GM23338 (cell line): ENCODE data around the gene CD79A.

Source experiments
- CREB1 ChIP-seq: fragments of 250-450 bp; sonication (Bioruptor Pico); IDR thresholded peaks from 2 replicates; pipeline ENCODE4 v1.5.0; 2020; ENCODE audit warnings: low read depth, mild to moderate bottlenecking, moderate library complexity
- CTCF ChIP-seq, 2 experiments: fragments of 200-600 bp in 1 of 2; sonication (generic) in 1 of 2; conservative IDR thresholded peaks; 2 replicates each; pipeline versions ENCODE4 v1.5.1 to v1.6.1; 2016 to 2017; ENCODE audit warnings: antibody characterized with exemption in 2 of 2, low read depth in 2 of 2, mild to moderate bottlenecking in 2 of 2, moderate library complexity in 1 of 2
- EZH2 ChIP-seq: fragments of 200-600 bp; sonication (generic); IDR thresholded peaks from one replicate; pipeline ENCODE4 v1.8.0; 2017; ENCODE audit warnings: antibody characterized with exemption, mild to moderate bottlenecking, low read depth; ENCODE audit not compliant: unreplicated experiment
- EZH2phosphoT487 ChIP-seq: fragments of 200-600 bp; sonication (generic); IDR thresholded peaks from one replicate; pipeline ENCODE4 v1.8.1; 2018; ENCODE audit warnings: antibody characterized with exemption; ENCODE audit not compliant: unreplicated experiment
- JUNB ChIP-seq: IDR thresholded peaks from one replicate; pipeline ENCODE4 v1.6.1; 2016; ENCODE audit warnings: antibody characterized with exemption; ENCODE audit not compliant: unreplicated experiment
- POLR2AphosphoS5 ChIP-seq: IDR thresholded peaks from 2 replicates; pipeline ENCODE4 v1.6.1; 2016; ENCODE audit warnings: antibody characterized with exemption, low read depth
- REST ChIP-seq: IDR thresholded peaks from one replicate; pipeline ENCODE4 v1.6.1; 2018; ENCODE audit warnings: antibody characterized with exemption; ENCODE audit not compliant: unreplicated experiment
- TF ChIP-seq, protein P1 (sequence below): IDR thresholded peaks from 2 replicates; pipeline ENCODE4 v1.6.1; 2016; ENCODE audit warnings: antibody characterized with exemption

DNA sequence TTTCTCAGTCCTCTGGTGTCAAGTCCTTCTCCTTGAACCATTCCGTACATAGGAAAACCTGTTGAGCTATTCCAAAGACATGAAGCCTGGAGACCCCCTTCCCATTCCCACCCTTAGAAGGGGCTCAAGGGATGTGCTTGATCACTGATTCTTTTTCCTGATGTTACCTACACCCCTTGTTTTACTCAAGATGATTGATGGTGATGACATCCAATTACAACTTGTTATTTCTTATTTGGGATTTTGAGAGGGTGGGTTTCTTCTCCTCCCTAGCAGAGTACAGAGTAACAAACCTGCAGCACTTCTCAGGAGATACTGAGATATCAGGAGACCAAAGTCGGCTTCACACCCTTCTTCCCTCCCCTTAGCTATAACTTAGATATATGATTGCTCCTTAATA, 23.7 kb upstream of the CD79A start:
- TF ChIP-seq EZH2, result no peak
- no peak for TF ChIP-seq CTCF (conservative IDR thresholded peaks at IDR 0.05; ENCODE audit: low read depth in 2 of 2)
- TF ChIP-seq POLR2AphosphoS5, result no peak
- TF ChIP-seq EZH2phosphoT487, result no peak
- TF ChIP-seq REST, result no peak
- TF ChIP-seq CREB1, result no peak
- no peak for TF ChIP-seq JUNB
- TF ChIP-seq, protein P1, sequence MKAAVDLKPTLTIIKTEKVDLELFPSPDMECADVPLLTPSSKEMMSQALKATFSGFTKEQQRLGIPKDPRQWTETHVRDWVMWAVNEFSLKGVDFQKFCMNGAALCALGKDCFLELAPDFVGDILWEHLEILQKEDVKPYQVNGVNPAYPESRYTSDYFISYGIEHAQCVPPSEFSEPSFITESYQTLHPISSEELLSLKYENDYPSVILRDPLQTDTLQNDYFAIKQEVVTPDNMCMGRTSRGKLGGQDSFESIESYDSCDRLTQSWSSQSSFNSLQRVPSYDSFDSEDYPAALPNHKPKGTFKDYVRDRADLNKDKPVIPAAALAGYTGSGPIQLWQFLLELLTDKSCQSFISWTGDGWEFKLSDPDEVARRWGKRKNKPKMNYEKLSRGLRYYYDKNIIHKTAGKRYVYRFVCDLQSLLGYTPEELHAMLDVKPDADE, result no peak
